Spleen (tissue), 13 donors: ENCODE data around the gene KCNAB1. TPM values are rescaled to one million over a fixed set of nuclear protein-coding genes. Genes with fewer than 3 reads are reported as not detected.
"Not testable (repeated sequence)": the region's sequence is repeated elsewhere in the genome, so short reads cannot be mapped to it uniquely, and the experiment has no call there.

Experiments
- DNase-seq: peaks from one replicate; pipeline ENCODE4 v3.0.0-alpha.2; 2020
- H3K27ac ChIP-seq, 8 donors: fragments of 200-600 bp; sonication (generic) in 7 of 8; 1 replicate in 4 of 8; 2 replicates in 4 of 8; pipeline versions ENCODE4 v1.5.0 to v1.8.0; 2016 to 2021; ENCODE audit warnings: inconsistent platforms in 4 of 8, mild to moderate bottlenecking in 4 of 8, moderate library complexity in 1 of 8
- H3K27me3 ChIP-seq, 7 donors: fragments of 200-600 bp; sonication (generic) in 6 of 7; replicated peaks in 1 of 7; 1 replicate in 4 of 7; 2 replicates in 3 of 7; pipeline versions ENCODE4 v1.5.0 to v1.8.0; 2016 to 2021; ENCODE audit warnings: inconsistent platforms in 3 of 7, mild to moderate bottlenecking in 1 of 7
- H3K36me3 ChIP-seq, 6 donors: fragments of 200-600 bp; sonication (generic) in 5 of 6; 1 replicate in 4 of 6; 2 replicates in 2 of 6; pipeline versions ENCODE4 v1.5.0 to v1.8.0; 2016 to 2021; ENCODE audit warnings: inconsistent platforms in 2 of 6
- H3K4me1 ChIP-seq, 6 donors: fragments of 200-600 bp; sonication (generic) in 5 of 6; 1 replicate in 3 of 6; 2 replicates in 3 of 6; pipeline versions ENCODE4 v1.5.0 to v1.8.0; 2016 to 2021; ENCODE audit warnings: inconsistent platforms in 3 of 6
- H3K4me3 ChIP-seq, 8 donors: fragments of 200-600 bp; sonication (generic) in 7 of 8; 1 replicate in 4 of 8; 2 replicates in 4 of 8; pipeline versions ENCODE4 v1.5.0 to v1.8.0; 2016 to 2021; ENCODE audit warnings: inconsistent platforms in 4 of 8, mild to moderate bottlenecking in 4 of 8, moderate library complexity in 2 of 8
- H3K9me3 ChIP-seq, 8 donors: fragments of 200-600 bp; sonication (generic) in 7 of 8; 1 replicate in 4 of 8; 2 replicates in 4 of 8; pipeline versions ENCODE4 v1.5.0 to v1.8.0; 2016 to 2021; ENCODE audit warnings: inconsistent platforms in 4 of 8
- CTCF ChIP-seq, 11 experiments: fragments of 200-600 bp in 7 of 11; fragments of 450-650 bp in 4 of 11; sonication (generic) in 4 of 11; IDR thresholded peaks in 8 of 11; conservative IDR thresholded peaks in 3 of 11; 1 replicate in 7 of 11; 2 replicates in 4 of 11; pipeline versions ENCODE4 v1.4.0 to v1.8.0; 2016 to 2021; ENCODE audit warnings: antibody characterized with exemption in 11 of 11, inconsistent platforms in 4 of 11, mild to moderate bottlenecking in 1 of 11
- POLR2A ChIP-seq, 3 donors: fragments of 450-650 bp; IDR thresholded peaks; one replicate each; pipeline ENCODE4 v1.5.1; 2017; ENCODE audit warnings: antibody characterized with exemption in 3 of 3, mild to moderate bottlenecking in 1 of 3
- POLR2AphosphoS5 ChIP-seq, 3 donors: sonication (generic); formaldehyde crosslinking; IDR thresholded peaks; one replicate each; pipeline ENCODE4 v1.5.1; 2017; ENCODE audit warnings: antibody characterized with exemption in 3 of 3
- WGBS, 5 donors: extraction: QIAGEN DNeasy Blood & Tissue Kit in 3 of 5; methylation state at CpG; one replicate each; pipeline versions ENCODE4 v1.1.5 to v1.1.7; 2013 to 2018; 5-methylcytosine and 5-hydroxymethylcytosine counted together
- intact Hi-C: fragments of 100-400 bp; cut with DNase I; formaldehyde crosslinking; loops from one replicate; pipeline ENCODE4 v1.15.0; 2023; ENCODE audit warnings: low total_unique reads
- long read RNA-seq, 2 donors: transcript quantifications; one replicate each; lab custom pipeline, GENCODE V29; 2026
- polyA plus RNA-seq, 3 donors: library from polyadenylated mRNA; stranded (reverse); fragments of 200-250 nt; gene quantifications; one replicate each; pipeline ENCODE4 v1.2.1, GENCODE V29; 2013
- total RNA-seq, 7 donors: library from RNA; depleted of rRNA in 3 of 7; stranded (reverse); fragments of >200 nt in 3 of 7; fragmentation: NEBNext Ultra II Directional in 4 of 7; extraction: Animal tissue kit (Norgen Biotek cat#: 25700) in 4 of 7; gene quantifications; one replicate each; pipeline versions ENCODE4 v1.1.0 to v1.2.1, GENCODE V29; 2016 to 2021
- donor health status: healthy with polysubstance abuse.
- donor health status: DM: no; HTN: no; CAD: no; lungs with moderate emphysema.
- donor health status: DM: no; HTN: no; CAD: no.
- donor health status: Bipolar disorder and iron deficiency.
- donor health status: healthy.
- donor health status: DM: no; HTN: no; CAD: no.
- donor health status: DM: yes; HTN: yes; CAD: no.

The KCNAB1 gene
- total RNA-seq: 10 to 100 TPM in 1 of 7 donors, 1 to 10 TPM in 6; 1.4 to 10.5 (median 7.8) TPM
- 1 to 10 TPM in 1 of 3 donors, under 1 TPM in 2; 0.59 to 5.6 (median 0.85) TPM for polyA plus RNA-seq
- long read RNA-seq, donor 1, full-length matches to known transcripts: 6 of 41 reads
- long read RNA-seq, donor 1, partial matches to known transcripts: 35 of 41 reads
- long read RNA-seq, donor 1, other reads (novel, unspliced or antisense): 0 of 41 reads
- long read RNA-seq, donor 2, full-length matches to known transcripts: 4 of 4 reads
- long read RNA-seq, donor 2, partial matches to known transcripts: 0 of 4 reads
- long read RNA-seq, donor 2, other reads (novel, unspliced or antisense): 0 of 4 reads

GRCh38 chr3:156120528-156121251 lies at the start of gene KCNAB1:
Gene KCNAB1, plus strand, starts transcription at chr3:156120578.
- Histone ChIP-seq H3K27me3 (no peaks in the 10 kb centered on the region), H3K4me1 (no peaks in the 10 kb centered on the region), H3K36me3 (no peaks in the 10 kb centered on the region), H3K27ac (no peak within 1 kb of the TSS), H3K9me3 (no peaks in the 10 kb centered on the region), H3K4me3 (no peak within 1 kb of the TSS)
- 50 to 60% (median 53%) methylated on average over 19 of the region's 19 CpGs for WGBS, 5 donors
- no peak for TF ChIP-seq POLR2AphosphoS5 (IDR thresholded peaks at IDR 0.05)
- no peak for TF ChIP-seq CTCF (IDR thresholded peaks at IDR 0.05 in 8 of 11, conservative IDR thresholded peaks at IDR 0.05 in 3 of 11)
- no peak for TF ChIP-seq POLR2A (IDR thresholded peaks at IDR 0.05)
- DNase-seq: no peak
- intact Hi-C loops: no loop called here

- H3K4me1 ChIP-seq: no peaks in the 10 kb centered on the region
- no peak overlapping the region for H3K27ac ChIP-seq
- no peaks in the 10 kb centered on the region for H3K9me3 ChIP-seq
- no peak for TF ChIP-seq POLR2A (IDR thresholded peaks at IDR 0.05)
- no peak for DNase-seq
- no peaks in the 10 kb centered on the region for H3K36me3 ChIP-seq
- WGBS, 5 donors: 98 to 100% (median 100%) methylated on average over 1 of the region's 1 CpG
- intact Hi-C loops: no loop called here
- no peak overlapping the region for H3K4me3 ChIP-seq
- peaks cover 0 to 17% (median 0%) of the 10 kb centered on the region in 7 donors for H3K27me3 ChIP-seq
Measured at GRCh38 chr3:156071031-156071430, 49.3 kb upstream of the KCNAB1 start.

- H3K4me3 ChIP-seq, H3K36me3 ChIP-seq, H3K9me3 ChIP-seq, DNase-seq, H3K4me1 ChIP-seq, H3K27ac ChIP-seq, intact Hi-C loops: not testable (repeated sequence)
- H3K27me3 ChIP-seq: peaks cover 0 to 17% (median 0%) of the 10 kb centered on the region in 7 donors
- WGBS, 5 donors: 91 to 96% (median 93%) methylated on average over 17 to 29 of the region's 29 CpGs
Measured at GRCh38 chr3:156072950-156073657, 47.3 kb upstream of the KCNAB1 start.

- Histone ChIP-seq H3K9me3 (no peaks in the 10 kb centered on the region), H3K4me3 (no peak overlapping the region), H3K4me1 (no peaks in the 10 kb centered on the region), H3K27ac (no peak overlapping the region), H3K36me3 (no peaks in the 10 kb centered on the region), H3K27me3 (peaks cover 0 to 15% (median 0%) of the 10 kb centered on the region in 7 donors)
- intact Hi-C loops: no loop called here
- TF ChIP-seq CTCF (IDR thresholded peaks at IDR 0.05 in 8 of 11, conservative IDR thresholded peaks at IDR 0.05 in 3 of 11) (no peak), POLR2A (IDR thresholded peaks at IDR 0.05) (no peak), POLR2AphosphoS5 (IDR thresholded peaks at IDR 0.05) (no peak)
- DNase-seq: no peak
- 65 to 83% (median 73%) methylated on average over 3 of the region's 3 CpGs for WGBS, 5 donors
Measured at GRCh38 chr3:156090126-156090525, 30.3 kb upstream of the KCNAB1 start.

- H3K27me3 ChIP-seq: peaks cover 0 to 15% (median 0%) of the 10 kb centered on the region in 7 donors
- H3K36me3 ChIP-seq: no peaks in the 10 kb centered on the region
- peaks cover 0 to 4% (median 0%) of the 10 kb centered on the region in 8 donors for H3K9me3 ChIP-seq
- H3K4me1 ChIP-seq: no peaks in the 10 kb centered on the region
- DNase-seq: no peak
- no peak overlapping the region for H3K4me3 ChIP-seq
- H3K27ac ChIP-seq: no peak overlapping the region
- WGBS, 5 donors: 54 to 69% (median 62%) methylated on average over 7 of the region's 7 CpGs
- intact Hi-C loops: no loop called here
- TF ChIP-seq POLR2A (IDR thresholded peaks at IDR 0.05): no peak
- TF ChIP-seq CTCF (IDR thresholded peaks at IDR 0.05 in 8 of 11, conservative IDR thresholded peaks at IDR 0.05 in 3 of 11): no peak
- no peak for TF ChIP-seq POLR2AphosphoS5 (IDR thresholded peaks at IDR 0.05)
Measured at GRCh38 chr3:156093964-156094363, 26.4 kb upstream of the KCNAB1 start.
